MM.1S (cell line): ENCODE results near the gene POLR2C.

Experiments
- CTCF ChIP-seq: fragments of 300-600 bp; sonication (generic); IDR thresholded peaks from 2 replicates; pipeline ENCODE4 v1.5.1; 2016; ENCODE audit warnings: antibody characterized with exemption, low read length, mixed read lengths
- EZH2 ChIP-seq: fragments of 300-600 bp; sonication (generic); optimal IDR thresholded peaks from 2 replicates; pipeline ENCODE3; 2017; ENCODE audit warnings: low read depth, mild to moderate bottlenecking, antibody characterized with exemption, low read length, mixed read lengths
- EZH2phosphoT487 ChIP-seq: fragments of 300-600 bp; sonication (generic); IDR thresholded peaks from 2 replicates; pipeline ENCODE4 v1.6.1; 2018; ENCODE audit warnings: antibody characterized with exemption, low read length

GRCh38 chr16:57518922-57519321 lies 56.4 kb downstream of the POLR2C start:
- TF ChIP-seq CTCF: no peak
- no peak for TF ChIP-seq EZH2
- TF ChIP-seq EZH2phosphoT487: no peak
